HG02840 (cell line): ENCODE measurements around the gene GRAP.
"Not testable (repeated sequence)": the region's sequence is repeated elsewhere in the genome, so short reads cannot be mapped to it uniquely, and the experiment has no call there.

Experiments
- ATAC-seq: cut with Tn5 transposase; IDR thresholded peaks from one replicate; pipeline ENCODE4 v1.9.1; 2021; ENCODE audit warnings: mild to moderate bottlenecking, moderate library complexity, moderate number of reproducible peaks; ENCODE audit not compliant: unreplicated experiment, low FRiP score

Gene GRAP

DNA sequence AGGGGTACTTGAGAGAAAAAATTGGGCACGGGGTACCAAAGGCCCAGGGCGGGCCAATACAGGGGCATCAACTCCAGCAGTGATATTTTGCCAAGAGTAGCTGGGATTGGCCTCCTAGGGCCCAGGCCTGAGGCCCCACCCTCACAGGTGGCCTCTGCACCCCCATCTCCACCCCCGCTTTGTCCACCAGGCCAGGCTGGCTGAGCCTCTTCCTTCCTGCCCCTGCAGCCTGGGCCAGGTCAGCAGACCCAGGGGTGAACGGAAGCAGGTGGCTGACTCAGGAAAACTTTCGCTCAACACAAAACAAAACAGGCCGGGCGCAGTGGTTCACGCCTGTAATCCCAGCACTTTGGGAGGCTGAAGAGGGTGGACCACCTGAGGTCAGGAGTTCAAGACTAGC is 3.7 kb downstream of the GRAP start:
- not testable (repeated sequence) for ATAC-seq

DNA sequence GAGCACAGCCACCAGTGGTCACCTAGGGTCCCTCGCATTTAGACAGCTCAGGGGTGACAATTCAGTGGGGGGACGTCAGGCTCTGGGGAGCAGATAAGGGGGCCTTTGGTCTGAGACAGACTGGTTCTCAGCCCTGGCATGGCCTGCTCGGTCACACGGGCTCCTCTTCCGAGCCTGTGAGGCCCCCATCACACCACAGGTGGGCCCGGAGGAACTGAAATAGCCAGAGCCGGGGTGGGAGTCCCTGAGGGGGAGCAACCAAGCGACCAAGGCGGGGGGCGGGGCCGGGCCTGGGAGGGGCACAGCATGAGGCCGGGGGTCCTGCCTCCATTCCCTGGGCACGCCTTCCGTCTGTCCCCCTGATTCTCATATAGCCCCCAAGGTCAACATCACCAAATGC is 4.4 kb downstream of the GRAP start:
- ATAC-seq: not testable (repeated sequence)

DNA sequence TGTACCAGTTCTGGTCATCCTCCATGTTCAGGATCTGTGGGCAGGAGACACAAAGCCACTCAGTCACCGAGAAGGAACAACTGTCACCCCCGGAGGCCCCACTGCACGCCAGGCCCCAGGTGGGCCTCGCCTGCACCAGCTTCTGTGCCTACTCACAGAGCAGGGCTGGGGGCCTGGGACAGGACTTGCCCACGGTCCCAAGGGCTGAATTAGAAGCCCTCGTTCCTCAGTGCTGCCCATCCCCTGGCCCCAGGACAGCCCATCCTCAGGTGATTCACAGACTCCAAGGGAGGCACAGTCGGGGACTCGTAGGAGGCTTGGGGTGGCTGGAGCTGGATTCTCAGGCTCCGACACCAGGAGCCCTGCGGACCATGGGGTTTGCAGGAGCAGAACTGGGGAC is 4.9 kb downstream of the GRAP start:
- not testable (repeated sequence) for ATAC-seq

DNA sequence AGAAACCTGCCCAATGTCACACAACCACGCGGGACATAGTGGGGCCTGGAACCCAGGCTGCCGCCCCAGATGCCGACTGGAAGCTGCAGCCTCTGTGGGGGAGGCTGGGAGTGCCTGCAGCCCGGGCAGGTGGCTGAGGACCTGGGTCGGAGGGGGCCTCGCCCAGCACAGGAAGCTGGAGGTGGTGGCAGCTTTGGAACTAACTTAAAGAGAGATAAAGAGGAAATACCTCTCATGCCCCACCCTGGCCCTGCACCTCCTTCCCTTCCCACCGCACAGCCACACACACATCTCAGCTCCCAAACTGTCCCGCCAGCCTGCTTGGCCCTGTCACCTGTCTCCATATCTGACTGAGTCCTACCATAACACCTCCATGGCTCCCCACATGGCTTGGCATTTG is 6.4 kb downstream of the GRAP start:
- not testable (repeated sequence) for ATAC-seq

DNA sequence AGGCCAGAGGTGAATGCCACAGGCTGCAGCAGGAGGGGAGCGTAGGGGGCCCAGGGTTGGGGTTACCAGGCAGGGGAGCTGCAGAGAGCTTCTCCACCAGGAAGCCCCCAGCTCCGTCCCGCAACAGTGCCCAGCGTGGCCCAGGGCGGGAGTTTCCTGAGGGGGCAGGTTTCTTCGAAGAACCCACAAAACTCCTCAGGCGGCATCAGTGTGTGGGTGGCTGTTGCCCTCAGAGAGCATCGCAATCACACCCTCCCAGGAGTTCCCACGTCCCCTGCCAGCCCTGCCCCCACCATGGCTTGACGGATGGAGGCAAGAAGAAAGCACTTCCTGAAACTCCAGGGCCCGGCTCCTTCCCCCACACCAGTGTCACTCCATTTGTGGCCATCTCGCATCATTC is 8.0 kb downstream of the GRAP start:
- not testable (repeated sequence) for ATAC-seq

DNA sequence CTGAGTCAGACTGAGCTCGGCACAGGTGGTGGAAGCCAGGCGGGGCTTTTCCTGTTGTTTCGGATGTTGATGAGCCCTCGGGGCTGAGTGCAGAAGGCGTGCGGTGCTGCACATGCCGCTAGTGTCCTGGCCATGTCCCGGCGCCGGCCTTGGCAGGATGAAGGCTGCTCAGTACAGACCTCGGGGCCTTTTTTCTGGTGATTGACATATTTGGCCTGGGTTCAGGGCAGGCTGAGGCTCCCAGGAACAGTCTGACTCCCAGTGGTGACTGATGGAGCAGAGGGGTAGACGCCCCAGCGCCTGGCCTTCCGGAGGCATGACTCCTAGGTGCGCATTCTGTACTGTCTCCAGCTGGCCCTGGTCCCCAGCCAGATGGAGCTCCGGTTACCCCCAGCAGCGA is 8.8 kb downstream of the GRAP start:
- ATAC-seq: not testable (repeated sequence)

DNA sequence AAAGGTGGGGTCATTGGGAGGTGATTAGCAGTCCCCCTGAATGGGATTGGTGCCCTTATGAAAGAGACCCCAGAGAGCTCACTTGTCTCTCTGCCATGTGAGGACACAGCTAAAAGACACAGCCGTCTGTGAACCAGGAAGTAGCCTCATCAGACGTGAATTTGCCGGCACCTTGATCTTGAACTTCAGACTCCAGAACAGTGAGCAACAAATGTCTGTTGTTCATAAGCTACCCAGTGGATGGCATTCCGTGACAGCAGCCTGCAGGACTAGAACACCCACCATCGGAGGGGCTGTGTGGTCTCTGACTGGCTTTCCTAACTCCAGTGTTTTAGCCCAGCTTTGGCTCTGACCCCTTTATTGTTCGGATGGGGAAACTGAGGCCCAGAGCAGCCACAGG is 9.2 kb downstream of the GRAP start:
- ATAC-seq: not testable (repeated sequence)

DNA sequence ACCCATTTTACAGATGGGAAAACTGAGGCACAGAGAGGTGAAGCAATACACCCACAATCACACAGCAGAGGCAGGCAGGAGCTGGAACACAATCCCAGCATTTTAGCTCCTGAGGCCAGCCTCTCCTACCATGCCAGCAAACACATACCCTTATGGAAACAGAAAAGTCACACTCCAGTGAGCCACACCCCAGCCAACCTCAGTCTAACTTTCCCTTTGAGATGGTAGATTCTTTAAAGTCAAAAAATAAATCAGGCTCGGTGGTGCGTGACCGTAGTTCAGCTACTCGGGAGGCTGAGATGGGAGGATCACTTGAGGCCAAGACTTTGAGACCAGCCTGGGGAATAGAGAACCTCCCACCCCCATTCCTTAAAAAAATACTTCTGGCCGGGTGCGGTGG is 10.6 kb downstream of the GRAP start:
- ATAC-seq: not testable (repeated sequence)

DNA sequence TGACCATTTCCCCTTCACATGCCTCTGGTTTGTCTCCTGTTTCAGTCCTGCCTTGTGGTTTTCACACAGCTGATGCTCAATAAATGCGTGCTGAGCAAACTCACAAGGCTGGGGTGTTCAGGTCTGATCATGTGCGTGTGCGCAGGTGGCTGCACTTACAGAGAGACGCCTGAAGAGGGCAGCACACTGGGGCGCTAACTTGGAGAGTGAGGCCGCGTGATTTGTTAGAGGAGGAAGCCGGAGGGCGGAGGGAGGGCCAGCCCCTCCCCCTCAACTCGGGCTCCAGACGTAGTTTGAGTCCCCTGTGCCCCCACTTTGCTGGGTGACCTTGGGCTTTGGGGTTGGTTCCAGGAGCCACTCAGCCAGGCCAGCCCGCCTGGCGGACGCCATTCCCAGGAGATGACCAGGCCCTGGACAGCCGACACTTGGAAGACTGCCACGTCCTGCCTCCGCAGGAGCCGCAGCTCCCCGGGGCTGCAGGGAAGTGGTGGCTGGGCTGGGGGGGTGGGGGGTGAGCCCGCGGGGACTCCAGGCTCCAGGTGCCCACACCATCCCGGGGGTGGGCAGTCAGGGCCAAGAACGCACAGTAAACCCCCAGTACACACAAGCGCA is 14.3 kb downstream of the GRAP start:
- peak; percentile 50 for ATAC-seq

DNA sequence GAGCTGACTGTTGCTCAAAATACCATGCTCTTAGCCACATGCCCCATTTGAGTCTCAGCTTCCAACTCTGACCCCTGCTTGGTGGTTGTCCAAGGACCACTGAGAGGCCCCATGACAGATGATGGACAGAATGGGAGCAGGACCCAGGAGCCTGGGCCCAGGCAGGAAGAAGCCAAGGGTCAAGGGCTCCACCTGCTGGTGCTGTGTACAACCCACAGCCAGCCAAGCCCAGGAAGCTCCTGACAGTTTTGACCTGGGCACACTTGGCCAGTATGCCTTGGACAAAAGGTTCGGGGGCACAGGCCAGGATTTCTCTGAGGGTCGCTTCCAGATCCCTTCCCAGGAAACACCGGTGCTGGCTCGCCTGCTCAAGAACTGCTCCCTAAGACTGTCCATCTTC is 15.0 kb downstream of the GRAP start:
- ATAC-seq: not testable (repeated sequence)

DNA sequence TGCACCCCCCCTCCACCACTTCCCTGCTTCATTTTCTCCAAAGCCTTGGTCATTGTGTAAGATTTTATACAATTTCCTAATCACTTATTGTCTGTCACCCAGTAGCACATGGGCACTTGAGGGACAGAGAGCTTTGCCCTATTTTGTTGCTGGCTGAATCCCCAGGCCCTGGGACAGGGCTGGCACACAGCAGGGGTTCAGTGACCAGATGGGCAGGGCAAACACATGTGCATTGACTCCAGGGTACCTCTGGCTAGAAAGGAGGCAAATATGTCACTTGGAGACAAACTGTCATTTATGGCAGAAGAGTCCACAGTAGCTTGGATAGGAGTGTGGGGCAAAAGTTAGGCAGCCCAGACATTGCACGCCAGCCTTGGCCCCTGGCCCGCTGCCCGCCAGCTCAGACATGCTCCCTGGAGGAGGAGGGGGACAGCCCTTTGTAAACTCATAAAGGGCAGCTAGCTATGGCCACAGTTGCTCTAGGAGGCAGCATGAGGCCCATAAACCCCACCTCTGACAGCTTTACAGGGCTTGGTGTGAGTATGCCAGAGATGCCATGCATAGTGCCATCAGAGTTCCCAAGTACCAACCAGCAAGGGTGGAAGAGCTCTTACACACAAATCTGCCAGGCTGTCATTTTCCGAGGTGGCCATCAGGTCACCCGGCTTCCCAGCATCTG is 15.8 kb downstream of the GRAP start:
- not testable (repeated sequence) for ATAC-seq

DNA sequence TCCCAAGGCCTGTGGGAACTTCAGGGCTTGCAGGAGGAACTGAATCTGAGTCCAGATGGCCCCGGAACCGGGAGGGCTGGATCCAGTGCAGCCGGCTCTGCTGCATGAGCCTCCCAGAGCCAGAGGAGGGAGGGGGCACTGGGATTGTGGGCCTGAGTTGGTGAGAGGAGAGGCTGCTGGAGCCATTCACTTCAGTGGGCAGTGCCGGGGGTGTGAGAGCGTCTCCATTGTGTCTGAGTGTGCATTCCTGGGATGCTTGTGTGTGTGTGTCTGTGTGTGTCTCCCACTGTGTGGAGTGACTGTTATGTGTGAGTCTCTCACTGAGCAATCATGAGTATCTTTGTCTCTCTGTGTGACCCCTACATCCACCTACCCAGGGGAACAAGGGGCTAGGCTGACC is 17.0 kb downstream of the GRAP start:
- ATAC-seq: not testable (repeated sequence)

DNA sequence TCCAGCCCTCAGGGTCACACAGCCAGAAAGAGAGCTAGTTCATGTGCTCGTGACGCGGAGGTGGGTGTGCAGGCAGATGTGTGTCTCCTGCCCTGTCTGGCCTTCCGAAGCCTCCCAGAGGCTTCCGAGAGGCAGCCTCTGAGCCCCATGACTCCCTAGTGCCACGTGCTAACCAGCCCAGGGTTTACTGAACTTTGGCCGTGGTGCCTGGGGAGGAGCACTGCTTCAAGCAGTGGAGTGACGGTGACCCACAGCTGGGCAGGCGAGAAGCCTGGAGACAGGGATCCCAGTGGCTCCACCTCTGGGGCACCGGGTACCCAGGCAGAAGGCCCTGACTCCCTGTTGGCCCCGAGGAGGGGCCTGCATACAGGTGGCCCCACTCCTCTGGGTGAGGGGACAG is 18.1 kb downstream of the GRAP start:
- ATAC-seq: not testable (repeated sequence)

DNA sequence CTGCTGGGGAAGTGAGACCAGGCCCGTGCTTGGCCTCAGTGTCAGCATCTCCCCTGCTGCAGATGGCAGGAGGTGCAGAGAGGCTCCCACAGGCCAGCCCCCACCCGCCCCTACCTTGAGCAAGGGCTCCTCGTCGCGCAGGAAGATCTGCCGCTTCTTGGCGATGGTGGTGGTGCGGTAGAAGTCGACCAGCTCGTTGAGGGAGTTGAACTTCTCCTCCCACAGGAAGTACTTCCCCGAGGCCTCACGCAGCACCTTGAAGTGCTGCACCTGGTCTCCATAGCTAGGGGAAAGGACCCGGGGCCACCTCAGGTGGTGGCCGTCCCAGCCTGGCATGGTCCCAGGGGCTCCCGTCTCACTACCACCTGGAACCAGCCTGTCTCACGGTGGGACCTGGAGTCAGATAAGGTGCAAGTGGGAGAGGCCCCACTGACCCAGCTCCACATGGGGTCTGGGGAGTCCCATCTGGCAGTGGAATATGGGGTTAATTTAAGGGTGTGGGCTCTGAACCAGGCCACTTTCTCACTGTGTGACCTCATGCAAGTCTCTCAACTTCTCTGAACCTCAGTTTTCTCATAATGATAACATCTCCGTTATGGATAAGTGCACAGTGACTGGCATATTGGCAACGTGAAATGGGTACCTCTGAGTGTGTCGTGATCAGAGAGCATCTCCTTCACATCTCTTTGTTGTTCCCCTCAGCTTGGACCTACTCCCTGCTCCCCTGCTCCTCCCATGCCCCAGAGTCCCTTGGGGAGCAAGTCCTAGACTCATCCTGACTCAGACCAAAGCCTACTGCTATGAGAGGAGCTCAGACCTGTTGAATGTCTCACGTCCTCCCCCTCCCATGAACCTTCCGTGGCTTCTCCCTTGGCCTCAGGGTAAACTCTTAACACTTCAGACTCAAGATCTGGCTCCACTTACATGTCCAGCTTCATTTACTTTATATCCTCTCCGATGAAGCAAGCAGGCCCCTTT is 22.4 kb downstream of the GRAP start:
- no peak for ATAC-seq

DNA sequence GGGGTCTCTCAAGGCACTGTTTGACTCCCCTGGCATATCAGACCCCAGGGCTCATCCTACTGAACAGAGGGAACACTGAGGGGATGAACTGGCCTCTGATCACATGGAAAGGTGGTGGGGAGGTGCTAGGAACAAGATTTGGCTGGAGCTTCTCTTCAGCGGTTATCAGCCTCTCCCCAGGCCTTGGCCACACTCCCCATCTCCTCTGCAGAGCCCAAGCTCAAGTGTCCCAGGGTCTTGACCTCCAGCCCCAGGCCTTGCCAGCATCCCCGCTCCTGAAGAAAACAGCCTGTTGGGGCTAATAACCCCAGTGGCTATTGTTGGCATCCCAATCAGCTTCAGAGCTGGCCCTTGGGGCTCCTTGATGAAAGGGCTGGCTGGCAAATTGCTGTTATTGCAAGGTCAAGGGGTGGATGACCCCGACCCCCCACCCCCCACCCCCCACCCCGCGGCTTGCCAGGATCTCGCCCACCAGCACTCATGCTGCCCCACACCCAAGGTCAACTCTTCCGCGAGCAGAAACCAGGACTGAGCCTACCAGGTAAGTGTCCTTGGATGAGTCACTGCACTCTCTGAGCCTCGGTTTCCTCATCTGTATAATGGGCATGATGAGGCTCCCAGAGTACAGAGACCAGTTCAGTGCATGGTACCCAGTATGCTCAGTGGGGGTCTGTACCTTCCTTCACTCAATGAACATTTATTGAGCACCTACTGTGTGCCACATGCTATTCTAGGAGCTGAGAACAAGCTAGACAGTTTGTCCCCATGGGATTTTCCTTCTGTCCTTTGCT is 23.4 kb downstream of the GRAP start:
- ATAC-seq: no peak

DNA sequence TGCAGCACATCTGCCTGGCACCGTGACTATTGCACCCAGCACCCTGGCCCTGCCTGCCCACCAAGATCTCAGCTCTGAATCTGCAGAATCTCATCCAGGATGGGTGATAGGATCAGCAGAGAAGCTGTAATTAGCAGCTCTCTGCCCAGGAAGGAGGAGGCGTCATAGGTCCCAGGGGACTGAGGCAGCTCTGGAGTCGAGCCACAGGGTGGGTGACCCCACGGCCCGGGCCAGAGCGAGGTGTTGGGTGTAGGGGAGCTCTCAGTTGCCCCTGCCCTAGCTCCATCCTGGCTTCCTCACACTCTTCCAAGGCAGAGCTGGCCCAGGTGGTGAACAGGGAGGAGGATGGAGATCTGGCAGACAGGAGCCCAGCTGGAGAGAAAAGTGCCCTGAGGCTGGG is 24.0 kb downstream of the GRAP start:
- no peak for ATAC-seq

DNA sequence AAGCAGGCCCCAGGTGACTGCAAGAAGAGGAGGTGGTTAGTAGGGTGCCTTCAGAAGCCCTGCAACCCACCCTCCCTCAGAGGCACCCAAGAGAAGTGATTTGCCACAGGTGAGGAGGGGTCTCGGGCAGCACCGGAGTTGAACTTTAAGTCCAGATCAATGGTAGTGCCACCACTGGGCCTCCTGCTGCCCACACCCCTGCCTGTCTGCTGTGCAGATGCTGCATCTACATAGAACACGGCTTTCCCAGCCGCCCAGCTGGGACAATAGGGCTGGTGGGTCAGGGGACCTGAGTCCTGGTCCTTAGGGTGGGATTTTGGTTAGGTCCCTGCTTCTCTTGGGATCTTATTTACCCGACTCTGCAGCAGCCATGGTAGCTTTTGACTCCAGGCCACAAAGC is 24.6 kb downstream of the GRAP start:
- no peak for ATAC-seq

DNA sequence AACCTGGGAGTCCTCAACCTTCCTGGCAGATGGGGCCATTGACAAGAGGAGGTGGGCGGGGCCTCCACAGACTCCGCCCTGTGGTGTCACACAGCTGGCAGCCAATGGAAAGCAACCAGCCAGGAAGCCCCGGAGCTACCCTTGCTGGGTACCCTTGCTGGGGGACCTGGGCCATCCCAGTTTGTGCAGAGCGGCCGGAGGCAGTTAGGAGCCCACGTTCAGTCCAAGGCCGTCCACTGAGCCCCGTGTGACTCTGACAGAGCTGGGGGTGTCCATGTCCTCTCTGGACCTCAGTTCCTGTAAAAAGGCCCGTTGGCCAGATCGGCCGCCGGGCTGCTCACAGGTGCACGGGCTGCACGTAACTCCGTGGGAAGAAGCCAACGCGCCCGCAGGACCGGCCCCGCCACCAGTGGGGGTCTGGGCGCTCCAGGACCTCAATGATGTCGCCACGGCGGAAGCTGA is 25.1 kb downstream of the GRAP start:
- no peak for ATAC-seq

DNA sequence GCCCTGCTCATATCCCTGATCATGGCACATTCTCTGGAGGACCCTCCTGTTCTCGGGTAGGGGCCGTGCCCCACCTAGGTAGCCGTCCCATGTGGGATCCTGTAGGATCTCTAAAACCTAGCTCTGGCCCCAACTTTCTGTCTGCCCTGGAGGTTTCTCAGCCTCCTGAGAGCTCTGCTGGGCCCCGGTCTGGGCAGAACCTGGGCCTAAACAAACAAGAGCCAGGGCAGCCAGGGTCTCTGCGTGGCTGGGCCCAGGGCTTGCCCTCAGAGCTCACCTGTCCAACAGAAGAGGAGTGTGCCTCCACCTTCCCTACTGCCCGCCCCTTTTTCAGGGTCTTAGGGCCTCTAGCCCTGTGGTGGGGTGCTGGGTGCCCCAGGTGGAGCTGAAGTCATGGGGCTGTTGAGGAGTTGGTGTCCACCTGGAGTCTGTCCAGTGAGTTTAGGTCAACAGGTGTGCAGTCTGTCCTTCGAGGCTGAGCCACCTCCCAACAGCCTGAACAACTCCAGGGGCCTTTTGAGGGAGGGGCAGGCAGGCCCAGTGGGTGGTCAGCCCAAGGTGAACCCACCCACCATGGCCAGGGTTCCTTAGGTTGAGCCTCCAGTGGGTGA is 25.6 kb downstream of the GRAP start:
- ATAC-seq: not testable (repeated sequence)

DNA sequence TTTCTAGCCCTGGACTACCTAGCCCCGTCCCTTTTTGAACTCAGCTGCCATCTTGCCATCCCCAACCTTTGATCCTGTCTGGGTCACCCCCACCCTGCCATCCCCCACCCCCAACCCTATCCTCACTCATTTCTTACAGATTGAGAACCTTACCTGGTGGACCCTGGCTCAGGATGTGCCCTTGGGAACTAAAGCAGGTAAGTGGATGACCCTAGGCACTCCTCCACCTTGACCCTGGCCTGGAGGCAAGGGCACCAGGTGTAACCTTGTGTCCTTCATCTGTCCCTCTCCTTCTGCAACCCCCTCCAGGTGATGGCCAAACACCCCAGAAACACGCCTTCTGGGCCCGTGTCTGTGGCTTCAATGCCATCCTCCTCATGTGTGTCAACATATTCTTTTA is 26.7 kb downstream of the GRAP start:
- ATAC-seq: no peak
